ENCODE measurements around the gene QSOX2.

Gene QSOX2

DNA sequence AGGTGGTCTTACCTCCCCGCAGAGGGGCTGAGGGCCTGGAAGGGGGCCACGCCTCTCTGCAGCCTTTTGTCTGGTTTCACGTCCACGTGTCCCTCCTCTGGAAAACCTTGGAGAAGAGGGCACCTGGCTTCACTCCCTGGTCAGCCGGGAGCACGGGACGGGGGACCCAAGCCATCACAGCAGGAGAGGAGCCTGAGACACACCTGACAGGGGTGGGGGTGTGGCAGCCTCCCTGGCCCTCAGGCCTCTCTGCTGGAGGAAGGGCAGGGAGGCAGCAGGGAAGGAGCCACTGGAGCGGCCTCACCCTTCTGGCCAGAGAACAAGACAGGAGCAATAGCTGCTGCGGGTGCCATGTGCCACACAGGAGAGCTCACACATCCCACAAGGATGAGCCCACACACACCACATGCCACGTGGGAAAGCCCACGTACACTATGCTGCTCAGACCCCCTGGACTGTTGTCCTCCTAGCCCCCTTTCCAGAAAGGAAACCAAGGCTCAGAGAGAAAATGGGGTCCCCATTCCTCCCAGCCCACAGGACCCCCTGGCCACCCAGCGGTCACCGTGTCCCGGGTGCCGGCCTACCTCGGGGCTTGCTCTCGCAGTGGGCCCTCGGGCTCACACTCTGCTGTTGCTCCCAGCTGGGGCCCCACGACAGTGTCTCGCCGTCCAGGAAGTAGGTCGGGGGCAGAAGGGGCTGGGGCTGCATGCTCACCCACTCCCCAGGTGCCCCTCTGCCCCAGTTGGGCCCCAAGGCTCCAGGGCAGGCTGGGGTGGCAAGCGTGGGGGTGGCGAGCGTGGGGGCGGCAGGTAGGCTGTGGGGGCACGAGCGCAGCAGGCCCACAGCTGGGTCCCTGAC is 40.1 kb upstream of the QSOX2 start:
- Histone ChIP-seq H3K27me3 (ENCODE audit: insufficient read depth, poor library complexity, severe bottlenecking) (no peaks in the 10 kb centered on the region), H3K4me3 (ENCODE audit: severe bottlenecking) (no peak overlapping the region), H3K4me1 (ENCODE audit: insufficient read depth, poor library complexity, severe bottlenecking) (no peaks in the 10 kb centered on the region), H3K9me3 (ENCODE audit: severe bottlenecking) (no peaks in the 10 kb centered on the region), H3K36me3 (ENCODE audit: low read depth) (no peaks in the 10 kb centered on the region), H3K27ac (ENCODE audit: poor library complexity, severe bottlenecking) (no peak overlapping the region)
- ATAC-seq (ENCODE audit: low read depth), result no peak
- DNase-seq (ENCODE audit: low spot score), result no peak
- TF ChIP-seq, protein P1, sequence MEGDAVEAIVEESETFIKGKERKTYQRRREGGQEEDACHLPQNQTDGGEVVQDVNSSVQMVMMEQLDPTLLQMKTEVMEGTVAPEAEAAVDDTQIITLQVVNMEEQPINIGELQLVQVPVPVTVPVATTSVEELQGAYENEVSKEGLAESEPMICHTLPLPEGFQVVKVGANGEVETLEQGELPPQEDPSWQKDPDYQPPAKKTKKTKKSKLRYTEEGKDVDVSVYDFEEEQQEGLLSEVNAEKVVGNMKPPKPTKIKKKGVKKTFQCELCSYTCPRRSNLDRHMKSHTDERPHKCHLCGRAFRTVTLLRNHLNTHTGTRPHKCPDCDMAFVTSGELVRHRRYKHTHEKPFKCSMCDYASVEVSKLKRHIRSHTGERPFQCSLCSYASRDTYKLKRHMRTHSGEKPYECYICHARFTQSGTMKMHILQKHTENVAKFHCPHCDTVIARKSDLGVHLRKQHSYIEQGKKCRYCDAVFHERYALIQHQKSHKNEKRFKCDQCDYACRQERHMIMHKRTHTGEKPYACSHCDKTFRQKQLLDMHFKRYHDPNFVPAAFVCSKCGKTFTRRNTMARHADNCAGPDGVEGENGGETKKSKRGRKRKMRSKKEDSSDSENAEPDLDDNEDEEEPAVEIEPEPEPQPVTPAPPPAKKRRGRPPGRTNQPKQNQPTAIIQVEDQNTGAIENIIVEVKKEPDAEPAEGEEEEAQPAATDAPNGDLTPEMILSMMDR (IDR thresholded peaks at IDR 0.05; ENCODE audit: poor library complexity, severe bottlenecking), result no peak

DNA sequence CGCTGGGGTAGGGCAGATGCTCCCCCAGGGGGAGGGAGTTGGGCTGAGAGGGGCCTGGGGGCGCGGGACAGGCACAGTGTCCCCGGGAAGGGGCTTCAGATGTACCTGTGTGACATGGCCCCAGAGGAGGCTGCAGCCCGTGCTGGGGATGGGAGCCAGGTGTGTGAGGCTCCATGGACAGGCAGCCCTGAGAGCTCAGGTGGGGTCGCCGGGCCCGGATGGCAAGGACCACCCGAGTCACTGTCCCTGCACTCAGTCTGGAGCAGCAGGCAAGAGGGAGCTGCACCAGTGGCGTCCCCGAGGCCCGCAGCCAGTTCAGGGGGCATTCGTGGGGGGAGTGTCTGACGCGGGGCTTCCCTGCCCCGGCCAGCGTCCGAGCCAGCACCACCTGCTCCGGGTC is 39.3 kb upstream of the QSOX2 start:
- TF ChIP-seq, protein P1 (IDR thresholded peaks at IDR 0.05; ENCODE audit: poor library complexity, severe bottlenecking), result no peak

DNA sequence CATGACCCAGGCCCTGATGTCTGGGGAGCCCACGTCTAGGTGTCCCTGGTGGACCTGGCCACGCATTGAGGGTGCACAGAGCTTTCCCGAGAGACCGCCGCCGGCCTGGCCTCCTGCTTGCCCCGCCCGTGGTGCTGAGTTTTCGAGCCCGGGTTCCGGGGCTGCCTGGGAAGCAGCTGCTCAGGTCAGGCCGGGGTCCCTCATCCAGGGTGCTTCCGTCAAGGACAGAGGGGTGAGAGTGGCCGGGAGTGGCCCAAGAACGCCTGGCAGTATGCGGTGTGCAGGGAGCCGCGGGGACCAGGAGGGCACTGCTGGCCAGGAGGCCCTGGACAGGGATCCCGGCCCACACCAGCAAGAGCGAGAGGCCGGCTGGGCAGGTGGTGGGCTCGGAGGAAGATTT is 38.7 kb upstream of the QSOX2 start:
- no peak for ATAC-seq (ENCODE audit: low read depth)
- no peaks in the 10 kb centered on the region for H3K36me3 ChIP-seq (ENCODE audit: low read depth)
- TF ChIP-seq, protein P1 (IDR thresholded peaks at IDR 0.05; ENCODE audit: poor library complexity, severe bottlenecking), result no peak
- no peaks in the 10 kb centered on the region for H3K4me1 ChIP-seq (ENCODE audit: insufficient read depth, poor library complexity, severe bottlenecking)
- H3K27ac ChIP-seq (ENCODE audit: poor library complexity, severe bottlenecking), result no peak overlapping the region
- DNase-seq (ENCODE audit: low spot score), result no peak
- H3K4me3 ChIP-seq (ENCODE audit: severe bottlenecking), result no peak overlapping the region
- H3K9me3 ChIP-seq (ENCODE audit: severe bottlenecking), result no peaks in the 10 kb centered on the region
- H3K27me3 ChIP-seq (ENCODE audit: insufficient read depth, poor library complexity, severe bottlenecking), result no peaks in the 10 kb centered on the region

More for the DNA sequence above, 39.3 kb upstream of the QSOX2 start:
- Histone ChIP-seq H3K9me3 (ENCODE audit: severe bottlenecking) (no peaks in the 10 kb centered on the region), H3K27ac (ENCODE audit: poor library complexity, severe bottlenecking) (no peak overlapping the region), H3K4me1 (ENCODE audit: insufficient read depth, poor library complexity, severe bottlenecking) (no peaks in the 10 kb centered on the region), H3K36me3 (ENCODE audit: low read depth) (no peaks in the 10 kb centered on the region), H3K27me3 (ENCODE audit: insufficient read depth, poor library complexity, severe bottlenecking) (no peaks in the 10 kb centered on the region), H3K4me3 (ENCODE audit: severe bottlenecking) (no peak overlapping the region)
- ATAC-seq (ENCODE audit: low read depth), result no peak
- no peak for DNase-seq (ENCODE audit: low spot score)

DNA sequence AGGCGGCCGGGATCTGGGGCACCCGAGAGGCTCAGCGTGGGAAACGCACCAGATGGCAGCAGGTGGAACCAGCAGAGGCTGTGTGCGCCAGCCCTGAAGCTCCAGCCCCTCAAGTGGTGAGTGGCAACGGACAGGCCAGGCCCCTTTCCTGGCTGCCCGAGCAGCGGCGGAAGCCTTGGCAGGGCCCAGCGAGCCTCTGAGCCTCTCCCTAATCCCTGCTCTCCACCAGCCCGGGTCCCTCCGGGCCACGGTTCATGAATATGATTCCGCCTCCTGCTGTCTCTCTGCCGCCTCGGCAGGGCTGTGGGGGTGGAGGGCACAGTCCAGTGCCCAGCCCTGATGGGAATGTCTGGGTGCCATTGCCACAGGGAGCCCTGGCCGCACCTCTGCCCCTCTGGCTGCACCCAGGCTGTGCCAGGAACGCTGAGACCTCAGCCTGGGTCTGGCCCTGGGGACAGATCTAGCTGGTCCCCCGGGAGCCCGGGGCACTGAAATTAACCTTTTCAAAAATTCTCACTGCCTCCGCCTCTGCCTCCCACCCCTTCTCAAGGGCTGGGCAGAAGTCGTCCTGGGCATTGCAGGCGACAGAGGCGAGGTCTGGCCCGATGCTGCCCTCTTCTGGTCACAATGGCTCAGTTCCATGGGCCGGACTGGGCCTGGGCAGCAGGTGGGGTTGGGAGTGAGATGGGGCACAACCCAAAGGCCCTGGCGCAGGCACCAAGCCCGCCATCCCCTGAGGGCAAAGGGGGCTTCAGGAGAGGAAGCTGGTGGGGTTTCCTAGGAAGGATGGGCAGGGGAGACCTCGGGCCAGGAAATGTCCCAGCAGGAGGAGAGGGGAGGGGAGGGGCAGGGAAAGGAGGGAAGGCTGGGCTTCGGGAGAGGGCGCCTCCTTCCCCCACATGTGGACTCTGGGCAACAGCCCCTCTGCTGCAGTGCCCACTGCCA is 38.0 kb upstream of the QSOX2 start:
- no peak overlapping the region for H3K27ac ChIP-seq (ENCODE audit: poor library complexity, severe bottlenecking)
- no peaks in the 10 kb centered on the region for H3K9me3 ChIP-seq (ENCODE audit: severe bottlenecking)
- no peaks in the 10 kb centered on the region for H3K4me1 ChIP-seq (ENCODE audit: insufficient read depth, poor library complexity, severe bottlenecking)
- ATAC-seq (ENCODE audit: low read depth), result peak; percentile 89
- H3K27me3 ChIP-seq (ENCODE audit: insufficient read depth, poor library complexity, severe bottlenecking), result no peaks in the 10 kb centered on the region
- no peak overlapping the region for H3K4me3 ChIP-seq (ENCODE audit: severe bottlenecking)
- no peaks in the 10 kb centered on the region for H3K36me3 ChIP-seq (ENCODE audit: low read depth)
- TF ChIP-seq, protein P1 (IDR thresholded peaks at IDR 0.05; ENCODE audit: poor library complexity, severe bottlenecking), result peak; percentile 88
- DNase-seq (ENCODE audit: low spot score), result no peak
